Activated naive CD8-positive, alpha-beta T cell treated with anti-CD3 and anti-CD28 coated beads, Interleukin-2, amount 50 U/mL, for 24 hours (primary cell): ENCODE results near the gene STARD5.

Experiments used
- ATAC-seq: fragments of 150-1000 bp; cut with Tn5 transposase; one replicate; pipeline ENCODE4 v1.10.0; 2021
- DNase-seq: peaks from one replicate; pipeline ENCODE4 v3.0.0; 2021
- H3K27ac Mint-ChIP-seq: one replicate; pipeline ENCODE4 v1.8.0; 2021; ENCODE audit warnings: mild to moderate bottlenecking, mixed read lengths
- H3K27me3 Mint-ChIP-seq: one replicate; pipeline ENCODE4 v1.8.0; 2021; ENCODE audit warnings: mixed read lengths
- H3K36me3 Mint-ChIP-seq: one replicate; pipeline ENCODE4 v1.8.0; 2021; ENCODE audit warnings: low read depth, mixed read lengths
- H3K4me1 Mint-ChIP-seq: one replicate; pipeline ENCODE4 v1.8.0; 2021; ENCODE audit warnings: mixed read lengths
- H3K4me3 Mint-ChIP-seq: one replicate; pipeline ENCODE4 v1.8.0; 2021; ENCODE audit warnings: mild to moderate bottlenecking, moderate library complexity, mixed read lengths
- H3K9me3 Mint-ChIP-seq: one replicate; pipeline ENCODE4 v1.8.0; 2021; ENCODE audit warnings: mixed read lengths

Gene STARD5

GRCh38 chr15:81311752-81312464 is 12.0 kb downstream of the STARD5 start:
- H3K27me3 Mint-ChIP-seq = no peaks in the 10 kb centered on the region
- H3K36me3 Mint-ChIP-seq = peaks cover 80% of the 10 kb centered on the region
- H3K27ac Mint-ChIP-seq = peak overlapping the region; percentile 44
- no peaks in the 10 kb centered on the region for H3K9me3 Mint-ChIP-seq
- peaks cover 68% of the 10 kb centered on the region for H3K4me1 Mint-ChIP-seq
- ATAC-seq = no peak
- DNase-seq = no peak
- H3K4me3 Mint-ChIP-seq = no peak overlapping the region

DNA sequence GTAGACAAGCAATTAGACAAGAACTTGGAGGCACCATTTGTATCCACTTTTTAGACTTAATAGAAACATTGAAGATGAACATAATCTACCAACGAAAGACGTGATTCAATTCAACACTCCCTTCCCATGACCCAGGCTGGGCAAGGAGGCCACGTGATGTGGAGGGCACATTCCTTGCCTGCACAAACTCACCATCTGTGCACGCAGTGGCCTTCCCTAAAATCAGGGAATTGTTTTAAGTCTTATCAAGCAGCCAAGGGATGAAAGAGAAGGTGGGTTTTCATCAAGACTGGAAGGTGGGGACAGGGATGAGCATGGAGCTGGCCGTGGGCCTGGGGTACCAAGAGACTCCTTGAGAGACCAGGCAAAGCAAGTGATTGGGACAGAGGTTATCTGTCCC is 13.5 kb downstream of the STARD5 start:
- DNase-seq (no peak), ATAC-seq (no peak)
- Mint-ChIP-seq H3K4me3 (no peak overlapping the region), H3K27me3 (no peaks in the 10 kb centered on the region), H3K36me3 (peaks cover 84% of the 10 kb centered on the region), H3K4me1 (peaks cover 68% of the 10 kb centered on the region), H3K27ac (no peak overlapping the region), H3K9me3 (no peaks in the 10 kb centered on the region)

DNA sequence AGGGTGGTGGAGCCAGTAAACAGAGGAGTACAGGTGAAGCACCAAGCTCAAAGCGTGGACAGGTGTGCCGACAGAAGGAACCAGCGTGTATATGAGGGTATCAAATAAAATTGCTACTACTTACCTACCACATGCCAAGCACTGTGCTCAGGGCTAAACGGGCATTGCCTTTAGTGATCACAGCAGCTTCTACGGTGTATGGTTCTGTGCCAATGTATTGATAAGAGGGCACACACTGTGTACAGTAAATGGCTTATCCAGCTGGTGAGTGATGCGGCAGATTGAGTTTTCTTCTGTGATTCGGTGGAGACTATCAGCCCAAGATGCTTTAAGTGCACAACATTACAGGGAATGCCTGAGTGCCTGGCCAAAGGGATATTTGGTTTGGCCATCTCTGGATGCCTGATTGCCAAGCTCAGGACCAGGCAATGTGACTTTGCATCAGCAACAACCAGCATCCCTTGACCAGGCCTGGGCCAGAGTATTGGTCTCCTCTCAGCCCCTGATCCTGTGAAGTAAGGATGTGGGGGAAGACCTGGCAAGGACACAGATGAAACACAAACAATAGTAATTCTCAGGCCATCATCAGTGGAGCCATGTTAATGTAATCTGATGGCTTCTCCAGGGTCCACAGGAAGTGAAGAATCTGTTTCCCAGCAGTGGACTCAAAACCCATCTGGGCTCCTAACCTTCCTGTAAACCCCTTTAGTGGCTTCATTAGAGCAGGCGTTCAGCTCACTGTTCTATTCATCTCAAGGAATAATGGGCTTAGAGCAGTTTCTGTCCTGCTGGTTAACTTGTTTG is 14.1 kb downstream of the STARD5 start:
- Mint-ChIP-seq H3K36me3 (peaks cover 84% of the 10 kb centered on the region), H3K4me3 (no peak overlapping the region), H3K27ac (no peak overlapping the region), H3K9me3 (no peaks in the 10 kb centered on the region), H3K27me3 (no peaks in the 10 kb centered on the region), H3K4me1 (peaks cover 67% of the 10 kb centered on the region)
- DNase-seq = no peak
- ATAC-seq = no peak

DNA sequence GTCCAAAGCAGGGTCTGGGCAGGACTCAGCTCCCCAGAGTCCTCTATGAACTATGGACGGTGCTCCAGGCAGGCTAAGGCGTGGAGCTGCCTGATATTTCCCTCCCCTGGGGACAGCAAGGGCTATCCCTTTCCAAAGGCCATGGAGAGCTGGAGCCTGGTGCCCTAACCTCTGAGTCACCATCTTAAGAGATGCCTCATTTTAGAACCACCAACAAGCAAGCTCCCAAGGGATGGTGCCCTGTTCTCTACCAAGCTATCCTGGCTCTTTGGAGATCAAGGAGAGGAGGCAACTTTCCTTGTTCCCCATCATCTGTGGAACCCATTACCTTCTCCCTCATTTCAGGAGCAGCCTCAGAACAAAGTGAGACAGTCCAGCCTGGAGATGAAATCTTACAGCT is 15.7 kb downstream of the STARD5 start:
- H3K27ac Mint-ChIP-seq = peak overlapping the region; percentile 40
- H3K36me3 Mint-ChIP-seq = peaks cover 94% of the 10 kb centered on the region
- DNase-seq (no peak), ATAC-seq (no peak)
- no peaks in the 10 kb centered on the region for H3K27me3 Mint-ChIP-seq
- peaks cover 71% of the 10 kb centered on the region for H3K4me1 Mint-ChIP-seq
- H3K9me3 Mint-ChIP-seq = no peaks in the 10 kb centered on the region
- no peak overlapping the region for H3K4me3 Mint-ChIP-seq

DNA sequence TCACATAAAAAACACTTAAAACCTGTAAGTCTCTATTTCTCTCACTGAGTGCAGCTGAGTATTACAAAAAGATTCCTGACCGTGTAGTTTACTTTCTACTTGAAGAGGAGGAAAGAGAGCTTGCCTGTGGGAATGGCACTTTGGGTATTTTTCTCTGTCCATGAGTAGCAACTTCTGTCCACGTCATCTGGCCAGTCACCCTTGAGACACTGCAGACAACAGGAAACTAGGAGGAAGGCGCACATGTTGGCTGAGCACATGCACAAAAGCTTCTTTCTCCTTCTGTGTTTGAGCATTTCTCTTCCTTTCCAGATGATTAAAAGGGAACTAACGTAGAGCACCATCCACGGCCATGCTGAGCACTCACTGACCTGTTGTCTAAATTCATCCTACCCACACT is 19.7 kb downstream of the STARD5 start:
- Mint-ChIP-seq H3K4me3 (peak overlapping the region; percentile 96), H3K36me3 (peaks cover 94% of the 10 kb centered on the region), H3K4me1 (peaks cover 79% of the 10 kb centered on the region), H3K9me3 (no peaks in the 10 kb centered on the region), H3K27ac (peak overlapping the region; percentile 98), H3K27me3 (no peaks in the 10 kb centered on the region)
- ATAC-seq = no peak
- DNase-seq = no peak

GRCh38 chr15:81303244-81304225 is 20.4 kb downstream of the STARD5 start:
- Mint-ChIP-seq H3K4me1 (peaks cover 83% of the 10 kb centered on the region), H3K27me3 (no peaks in the 10 kb centered on the region), H3K9me3 (no peaks in the 10 kb centered on the region), H3K27ac (peak overlapping the region; percentile 98), H3K36me3 (peaks cover 92% of the 10 kb centered on the region), H3K4me3 (peak overlapping the region; percentile 96)
- no peak for DNase-seq
- ATAC-seq = peak; percentile 16

DNA sequence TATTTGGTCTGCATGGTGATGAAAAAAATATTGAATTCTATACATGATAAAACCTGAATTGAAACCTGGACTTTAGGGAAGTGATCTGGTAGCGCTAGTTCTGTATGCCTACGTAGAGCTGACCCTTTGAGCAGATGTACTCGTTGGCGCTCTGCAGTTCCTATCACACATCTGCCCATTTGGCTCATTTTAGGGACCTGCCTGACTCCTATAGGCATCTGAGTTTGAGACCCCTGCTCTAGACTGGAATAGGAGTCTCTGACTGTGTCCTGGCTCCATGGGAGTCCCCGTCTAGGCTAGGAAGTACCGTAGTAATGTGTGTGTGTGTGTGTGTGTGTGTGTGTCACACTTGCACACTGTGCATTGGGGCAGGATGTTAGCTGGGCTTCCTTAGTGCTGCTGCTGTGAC is 21.2 kb downstream of the STARD5 start:
- Mint-ChIP-seq H3K4me3 (peak overlapping the region; percentile 96), H3K27ac (peak overlapping the region; percentile 98), H3K36me3 (peaks cover 84% of the 10 kb centered on the region), H3K4me1 (peaks cover 90% of the 10 kb centered on the region), H3K27me3 (no peaks in the 10 kb centered on the region), H3K9me3 (no peaks in the 10 kb centered on the region)
- ATAC-seq (no peak), DNase-seq (no peak)

- ATAC-seq (peak; percentile 72), DNase-seq (peak; percentile 48)
Measured at GRCh38 chr15:81301815-81302399, 22.0 kb downstream of the STARD5 start.

GRCh38 chr15:81301385-81301784 is 22.6 kb downstream of the STARD5 start:
- H3K27me3 Mint-ChIP-seq = no peaks in the 10 kb centered on the region
- H3K4me1 Mint-ChIP-seq = peaks cover 91% of the 10 kb centered on the region
- H3K4me3 Mint-ChIP-seq = peak overlapping the region; percentile 96
- H3K9me3 Mint-ChIP-seq = no peaks in the 10 kb centered on the region
- ATAC-seq (no peak), DNase-seq (no peak)
- H3K36me3 Mint-ChIP-seq = peaks cover 80% of the 10 kb centered on the region
- H3K27ac Mint-ChIP-seq = peak overlapping the region; percentile 98

More at GRCh38 chr15:81301815-81302399, 22.0 kb downstream of the STARD5 start:
- Mint-ChIP-seq H3K4me1 (peaks cover 90% of the 10 kb centered on the region), H3K36me3 (peaks cover 82% of the 10 kb centered on the region), H3K9me3 (no peaks in the 10 kb centered on the region), H3K27me3 (no peaks in the 10 kb centered on the region), H3K27ac (peak overlapping the region; percentile 98), H3K4me3 (peak overlapping the region; percentile 96)

DNA sequence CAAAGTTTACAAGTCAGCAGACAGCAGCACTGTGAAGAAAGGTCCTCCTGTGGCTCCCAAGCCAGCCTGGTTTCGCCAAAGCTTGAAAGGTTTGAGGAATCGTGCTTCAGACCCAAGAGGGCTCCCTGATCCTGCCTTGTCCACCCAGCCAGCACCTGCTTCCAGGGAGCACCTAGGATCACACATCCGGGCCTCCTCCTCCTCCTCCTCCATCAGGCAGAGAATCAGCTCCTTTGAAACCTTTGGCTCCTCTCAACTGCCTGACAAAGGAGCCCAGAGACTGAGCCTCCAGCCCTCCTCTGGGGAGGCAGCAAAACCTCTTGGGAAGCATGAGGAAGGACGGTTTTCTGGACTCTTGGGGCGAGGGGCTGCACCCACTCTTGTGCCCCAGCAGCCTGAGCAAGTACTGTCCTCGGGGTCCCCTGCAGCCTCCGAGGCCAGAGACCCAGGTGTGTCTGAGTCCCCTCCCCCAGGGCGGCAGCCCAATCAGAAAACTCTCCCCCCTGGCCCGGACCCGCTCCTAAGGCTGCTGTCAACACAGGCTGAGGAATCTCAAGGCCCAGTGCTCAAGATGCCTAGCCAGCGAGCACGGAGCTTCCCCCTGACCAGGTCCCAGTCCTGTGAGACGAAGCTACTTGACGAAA is 24.2 kb downstream of the STARD5 start:
- Mint-ChIP-seq H3K9me3 (no peaks in the 10 kb centered on the region), H3K4me3 (peak overlapping the region; percentile 96), H3K36me3 (peaks cover 65% of the 10 kb centered on the region), H3K4me1 (peaks cover 92% of the 10 kb centered on the region), H3K27me3 (no peaks in the 10 kb centered on the region), H3K27ac (peak overlapping the region; percentile 98)
- DNase-seq (no peak), ATAC-seq (no peak)

- peak overlapping the region; percentile 98 for H3K27ac Mint-ChIP-seq
- no peak for DNase-seq
- no peaks in the 10 kb centered on the region for H3K9me3 Mint-ChIP-seq
- H3K4me1 Mint-ChIP-seq = peaks cover 92% of the 10 kb centered on the region
- ATAC-seq = no peak
- H3K4me3 Mint-ChIP-seq = peak overlapping the region; percentile 96
- no peaks in the 10 kb centered on the region for H3K27me3 Mint-ChIP-seq
- peaks cover 59% of the 10 kb centered on the region for H3K36me3 Mint-ChIP-seq
Measured at GRCh38 chr15:81299156-81299555, 24.8 kb downstream of the STARD5 start.

GRCh38 chr15:81298611-81299010 is 25.3 kb downstream of the STARD5 start:
- H3K27ac Mint-ChIP-seq = peak overlapping the region; percentile 98
- peaks cover 54% of the 10 kb centered on the region for H3K36me3 Mint-ChIP-seq
- H3K4me1 Mint-ChIP-seq = peaks cover 92% of the 10 kb centered on the region
- H3K27me3 Mint-ChIP-seq = no peaks in the 10 kb centered on the region
- DNase-seq (no peak), ATAC-seq (no peak)
- H3K4me3 Mint-ChIP-seq = peak overlapping the region; percentile 96
- no peaks in the 10 kb centered on the region for H3K9me3 Mint-ChIP-seq

GRCh38 chr15:81297603-81298575 is 26.1 kb downstream of the STARD5 start:
- Mint-ChIP-seq H3K36me3 (peaks cover 47% of the 10 kb centered on the region), H3K9me3 (no peaks in the 10 kb centered on the region), H3K27me3 (no peaks in the 10 kb centered on the region), H3K4me1 (peaks cover 92% of the 10 kb centered on the region), H3K27ac (peak overlapping the region; percentile 98), H3K4me3 (peak overlapping the region; percentile 96)
- DNase-seq (no peak), ATAC-seq (no peak)
